SK-N-SH treated with all-trans-retinoic acid at 6 μM for 48 hours (cell line): ENCODE data around the gene PDZD2.
A peak's percentile ranks its signal among the peaks of the same experiment; 100 is the strongest.

Experiments used
- ATAC-seq: fragments of 200-7000 bp; cut with Tn5 transposase; 3 replicates; pipeline ENCODE4 v1.9.1; 2020; ENCODE audit warnings: mild to moderate bottlenecking, moderate library complexity
- ARNTL ChIP-seq: fragments of 450-650 bp; formaldehyde crosslinking; IDR thresholded peaks from 2 replicates; pipeline ENCODE4 v1.5.0; 2020; ENCODE audit warnings: low read depth, mild to moderate bottlenecking, moderate library complexity, borderline replicate concordance
- CSDC2 ChIP-seq: fragments of 250-450 bp; sonication (Bioruptor Pico); IDR thresholded peaks from 2 replicates; pipeline ENCODE4 v1.5.0; 2020; ENCODE audit warnings: mild to moderate bottlenecking, moderate library complexity
- ESRRG ChIP-seq: fragments of 250-450 bp; sonication (Bioruptor Pico); IDR thresholded peaks from 2 replicates; pipeline ENCODE4 v1.6.1; 2021; ENCODE audit warnings: mild to moderate bottlenecking
- OSR1 ChIP-seq: fragments of 250-450 bp; sonication (Bioruptor Pico); IDR thresholded peaks from 2 replicates; pipeline ENCODE4 v1.8.0; 2022; ENCODE audit warnings: moderate library complexity, mild to moderate bottlenecking, inconsistent platforms
- RARB ChIP-seq: fragments of 250-450 bp; sonication (Bioruptor Pico); IDR thresholded peaks from 2 replicates; pipeline ENCODE4 v1.8.0; 2021; ENCODE audit warnings: mild to moderate bottlenecking, moderate library complexity
- SNAI2 ChIP-seq: fragments of 250-450 bp; sonication (Bioruptor Pico); IDR thresholded peaks from 2 replicates; pipeline ENCODE4 v1.5.0; 2020; ENCODE audit warnings: mild to moderate bottlenecking, moderate library complexity
- TOX ChIP-seq: fragments of 250-450 bp; sonication (Bioruptor Pico); IDR thresholded peaks from 2 replicates; pipeline ENCODE4 v1.8.0; 2021; ENCODE audit warnings: mild to moderate bottlenecking, moderate library complexity, borderline replicate concordance
- ZC3H10 ChIP-seq: fragments of 250-450 bp; sonication (Bioruptor Pico); IDR thresholded peaks from 2 replicates; pipeline ENCODE4 v1.5.1; 2021; ENCODE audit warnings: mild to moderate bottlenecking, moderate library complexity
- ZNF565 ChIP-seq: fragments of 450-650 bp; formaldehyde crosslinking; conservative IDR thresholded peaks from 2 replicates; pipeline ENCODE4 v1.5.0; 2020; ENCODE audit warnings: low read depth, mild to moderate bottlenecking, moderate library complexity
- ZNF70 ChIP-seq: fragments of 450-650 bp; formaldehyde crosslinking; IDR thresholded peaks from 2 replicates; pipeline ENCODE4 v1.5.0; 2020; ENCODE audit warnings: mild to moderate bottlenecking, moderate library complexity
- ZNF8 ChIP-seq: fragments of 450-650 bp; formaldehyde crosslinking; IDR thresholded peaks from 2 replicates; pipeline ENCODE4 v1.5.0; 2020; ENCODE audit warnings: mild to moderate bottlenecking, moderate library complexity
- TF ChIP-seq, protein P1 (sequence below): fragments of 250-450 bp; sonication (Bioruptor Pico); IDR thresholded peaks from 2 replicates; pipeline ENCODE4 v1.8.0; 2021; ENCODE audit warnings: low read depth, mild to moderate bottlenecking, moderate library complexity, borderline replicate concordance
- TF ChIP-seq, protein P2 (sequence below): fragments of 250-450 bp; sonication (Bioruptor Pico); IDR thresholded peaks from 2 replicates; pipeline ENCODE4 v1.5.0; 2020; ENCODE audit warnings: mild to moderate bottlenecking, moderate library complexity
- TF ChIP-seq, protein P3 (sequence below): fragments of 250-450 bp; sonication (Bioruptor Pico); IDR thresholded peaks from 2 replicates; pipeline ENCODE4 v1.5.1; 2021; ENCODE audit warnings: mild to moderate bottlenecking, moderate library complexity
- TF ChIP-seq, protein P4 (sequence below): fragments of 250-450 bp; sonication (Bioruptor Pico); IDR thresholded peaks from 2 replicates; pipeline ENCODE4 v1.5.1; 2020; ENCODE audit warnings: low read depth, mild to moderate bottlenecking, moderate library complexity

Gene PDZD2

DNA sequence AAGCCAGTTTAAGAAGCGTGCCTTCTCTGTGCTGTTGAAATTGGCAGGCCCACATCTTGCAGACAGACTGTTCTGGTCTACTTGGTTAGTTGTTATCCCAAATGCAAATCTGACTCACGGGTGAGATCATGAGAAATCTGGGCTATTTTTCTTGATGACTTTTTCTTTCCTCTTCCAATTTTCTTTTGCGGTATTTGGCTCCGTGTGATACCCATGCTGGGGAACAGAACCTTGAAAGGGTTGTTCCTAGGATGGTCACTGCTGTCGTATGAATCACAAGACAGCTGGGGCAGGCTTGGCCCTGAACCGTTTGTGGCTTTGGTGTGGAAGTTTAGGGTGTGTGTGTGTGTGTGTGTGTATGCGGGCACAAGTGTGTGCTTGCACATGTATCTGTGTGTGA lies 24.6 kb downstream of the PDZD2 start (continued):
- no peak for TF ChIP-seq ARNTL (CRISPR knock-in tag)

DNA sequence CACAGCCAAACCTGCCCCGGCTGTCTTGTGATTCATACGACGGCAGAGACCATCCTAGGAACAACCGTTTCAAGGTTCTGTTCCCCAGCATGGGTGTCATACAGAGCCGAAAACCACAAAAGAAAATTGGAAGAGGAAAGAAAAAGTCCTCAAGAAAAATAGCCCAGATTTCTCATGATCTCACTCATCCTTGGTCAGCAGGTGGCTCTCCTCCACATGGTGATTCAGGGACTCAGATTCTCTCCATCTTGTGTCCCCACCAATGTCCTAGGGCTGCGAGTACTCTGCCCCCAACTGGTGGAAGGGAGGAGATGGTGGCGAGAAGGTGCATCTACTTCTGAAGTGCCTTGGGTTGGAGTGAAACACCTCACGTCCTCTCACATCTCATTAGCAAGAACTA lies 25.6 kb downstream of the PDZD2 start:
- ATAC-seq: peak; percentile 34; the same call in 1 of the 3 replicates

DNA sequence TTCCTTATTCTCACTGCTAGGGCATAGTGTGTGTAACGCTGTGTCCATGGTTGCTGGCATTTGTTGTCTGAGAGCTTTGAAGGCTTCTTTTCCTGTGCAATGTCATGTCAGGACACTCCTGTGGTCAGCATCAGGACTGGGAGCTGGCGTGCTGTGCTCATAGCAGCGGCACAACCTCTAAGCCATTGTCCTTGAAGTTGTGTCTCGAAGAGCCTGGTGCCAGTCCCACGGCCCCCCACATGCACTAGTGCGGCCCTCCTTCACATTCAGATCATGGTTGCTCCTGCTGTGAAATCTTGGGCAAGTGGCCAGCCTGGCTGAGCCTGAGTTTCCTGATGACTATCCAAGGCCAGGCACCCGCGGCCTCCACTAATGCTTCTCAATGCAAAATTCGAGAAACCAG lies 32.4 kb downstream of the PDZD2 start:
- no peak for ATAC-seq
- TF ChIP-seq, protein P1, sequence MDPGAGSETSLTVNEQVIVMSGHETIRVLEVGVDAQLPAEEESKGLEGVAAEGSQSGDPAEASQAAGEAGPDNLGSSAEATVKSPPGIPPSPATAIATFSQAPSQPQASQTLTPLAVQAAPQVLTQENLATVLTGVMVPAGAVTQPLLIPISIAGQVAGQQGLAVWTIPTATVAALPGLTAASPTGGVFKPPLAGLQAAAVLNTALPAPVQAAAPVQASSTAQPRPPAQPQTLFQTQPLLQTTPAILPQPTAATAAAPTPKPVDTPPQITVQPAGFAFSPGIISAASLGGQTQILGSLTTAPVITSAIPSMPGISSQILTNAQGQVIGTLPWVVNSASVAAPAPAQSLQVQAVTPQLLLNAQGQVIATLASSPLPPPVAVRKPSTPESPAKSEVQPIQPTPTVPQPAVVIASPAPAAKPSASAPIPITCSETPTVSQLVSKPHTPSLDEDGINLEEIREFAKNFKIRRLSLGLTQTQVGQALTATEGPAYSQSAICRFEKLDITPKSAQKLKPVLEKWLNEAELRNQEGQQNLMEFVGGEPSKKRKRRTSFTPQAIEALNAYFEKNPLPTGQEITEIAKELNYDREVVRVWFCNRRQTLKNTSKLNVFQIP (CRISPR knock-in tag): no peak
- TF ChIP-seq RARB (CRISPR knock-in tag): no peak

More for the DNA sequence above, 25.6 kb downstream of the PDZD2 start:
- TF ChIP-seq RARB (CRISPR knock-in tag) (no peak), ZNF8 (CRISPR knock-in tag) (no peak)

DNA sequence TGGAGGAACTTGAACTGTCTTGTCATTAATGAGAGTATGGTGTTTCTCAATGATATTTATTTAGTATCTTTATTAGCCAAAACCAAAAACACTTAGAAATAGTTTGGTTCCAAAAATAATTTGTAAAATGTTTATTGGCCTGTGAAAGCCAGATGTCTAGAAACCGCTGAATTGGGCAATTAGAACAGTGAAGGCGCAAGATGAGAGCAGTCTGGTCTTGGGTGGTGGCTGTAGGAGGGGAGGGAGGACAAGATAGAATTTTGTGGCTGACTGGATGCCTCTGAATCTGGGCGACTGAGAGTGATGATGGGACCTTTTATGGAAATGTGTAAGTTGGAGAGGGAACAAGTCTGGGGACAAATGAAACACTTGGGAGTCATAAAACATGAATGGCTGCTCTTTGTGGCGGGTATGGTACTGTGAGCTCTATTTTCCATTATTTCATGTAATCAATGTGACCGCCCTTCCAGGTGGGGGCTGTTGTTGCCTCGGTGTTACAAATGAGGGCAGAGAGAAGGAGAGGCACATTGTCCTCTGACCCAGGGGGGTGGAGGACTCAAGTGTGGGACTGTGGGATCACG lies 35.5 kb downstream of the PDZD2 start:
- TF ChIP-seq ZC3H10 (no peak), OSR1 (CRISPR knock-in tag) (no peak), TOX (CRISPR knock-in tag) (no peak), RARB (CRISPR knock-in tag) (no peak), ZNF565 (no peak)
- TF ChIP-seq, protein P2, sequence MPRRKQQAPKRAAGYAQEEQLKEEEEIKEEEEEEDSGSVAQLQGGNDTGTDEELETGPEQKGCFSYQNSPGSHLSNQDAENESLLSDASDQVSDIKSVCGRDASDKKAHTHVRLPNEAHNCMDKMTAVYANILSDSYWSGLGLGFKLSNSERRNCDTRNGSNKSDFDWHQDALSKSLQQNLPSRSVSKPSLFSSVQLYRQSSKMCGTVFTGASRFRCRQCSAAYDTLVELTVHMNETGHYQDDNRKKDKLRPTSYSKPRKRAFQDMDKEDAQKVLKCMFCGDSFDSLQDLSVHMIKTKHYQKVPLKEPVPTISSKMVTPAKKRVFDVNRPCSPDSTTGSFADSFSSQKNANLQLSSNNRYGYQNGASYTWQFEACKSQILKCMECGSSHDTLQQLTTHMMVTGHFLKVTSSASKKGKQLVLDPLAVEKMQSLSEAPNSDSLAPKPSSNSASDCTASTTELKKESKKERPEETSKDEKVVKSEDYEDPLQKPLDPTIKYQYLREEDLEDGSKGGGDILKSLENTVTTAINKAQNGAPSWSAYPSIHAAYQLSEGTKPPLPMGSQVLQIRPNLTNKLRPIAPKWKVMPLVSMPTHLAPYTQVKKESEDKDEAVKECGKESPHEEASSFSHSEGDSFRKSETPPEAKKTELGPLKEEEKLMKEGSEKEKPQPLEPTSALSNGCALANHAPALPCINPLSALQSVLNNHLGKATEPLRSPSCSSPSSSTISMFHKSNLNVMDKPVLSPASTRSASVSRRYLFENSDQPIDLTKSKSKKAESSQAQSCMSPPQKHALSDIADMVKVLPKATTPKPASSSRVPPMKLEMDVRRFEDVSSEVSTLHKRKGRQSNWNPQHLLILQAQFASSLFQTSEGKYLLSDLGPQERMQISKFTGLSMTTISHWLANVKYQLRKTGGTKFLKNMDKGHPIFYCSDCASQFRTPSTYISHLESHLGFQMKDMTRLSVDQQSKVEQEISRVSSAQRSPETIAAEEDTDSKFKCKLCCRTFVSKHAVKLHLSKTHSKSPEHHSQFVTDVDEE (CRISPR knock-in tag): no peak
- ATAC-seq: no peak

DNA sequence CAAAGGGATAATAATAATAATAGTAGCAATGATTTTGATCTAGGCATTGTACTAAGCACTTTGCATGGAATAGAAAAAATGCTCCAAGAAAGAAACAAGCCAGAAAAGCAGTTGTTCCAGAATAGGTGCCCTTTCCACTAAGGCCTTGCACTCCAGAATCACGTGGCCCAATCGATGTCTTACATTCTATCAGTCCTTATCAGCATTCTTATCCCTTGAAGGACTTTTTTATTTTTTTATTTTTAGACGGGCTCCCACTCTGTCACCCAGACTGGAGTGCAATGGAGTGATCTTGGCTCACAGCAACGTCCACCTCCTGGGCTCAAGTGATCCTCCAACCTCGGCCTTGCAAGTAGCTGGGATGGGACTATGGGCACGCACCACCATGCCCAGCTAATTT lies 36.5 kb downstream of the PDZD2 start:
- TF ChIP-seq, protein P2 (CRISPR knock-in tag): no peak
- TF ChIP-seq TOX (CRISPR knock-in tag): no peak
- no peak for TF ChIP-seq ARNTL (CRISPR knock-in tag)
- TF ChIP-seq, protein P3, sequence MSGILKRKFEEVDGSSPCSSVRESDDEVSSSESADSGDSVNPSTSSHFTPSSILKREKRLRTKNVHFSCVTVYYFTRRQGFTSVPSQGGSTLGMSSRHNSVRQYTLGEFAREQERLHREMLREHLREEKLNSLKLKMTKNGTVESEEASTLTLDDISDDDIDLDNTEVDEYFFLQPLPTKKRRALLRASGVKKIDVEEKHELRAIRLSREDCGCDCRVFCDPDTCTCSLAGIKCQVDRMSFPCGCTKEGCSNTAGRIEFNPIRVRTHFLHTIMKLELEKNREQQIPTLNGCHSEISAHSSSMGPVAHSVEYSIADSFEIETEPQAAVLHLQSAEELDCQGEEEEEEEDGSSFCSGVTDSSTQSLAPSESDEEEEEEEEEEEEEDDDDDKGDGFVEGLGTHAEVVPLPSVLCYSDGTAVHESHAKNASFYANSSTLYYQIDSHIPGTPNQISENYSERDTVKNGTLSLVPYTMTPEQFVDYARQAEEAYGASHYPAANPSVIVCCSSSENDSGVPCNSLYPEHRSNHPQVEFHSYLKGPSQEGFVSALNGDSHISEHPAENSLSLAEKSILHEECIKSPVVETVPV (CRISPR knock-in tag): no peak
- no peak for TF ChIP-seq ZNF8 (CRISPR knock-in tag)
- no peak for TF ChIP-seq ESRRG (CRISPR knock-in tag)
- TF ChIP-seq, protein P1 (CRISPR knock-in tag): no peak
- TF ChIP-seq ZC3H10: no peak
- TF ChIP-seq OSR1 (CRISPR knock-in tag): no peak
- TF ChIP-seq ZNF70 (CRISPR knock-in tag): no peak
- TF ChIP-seq, protein P4, sequence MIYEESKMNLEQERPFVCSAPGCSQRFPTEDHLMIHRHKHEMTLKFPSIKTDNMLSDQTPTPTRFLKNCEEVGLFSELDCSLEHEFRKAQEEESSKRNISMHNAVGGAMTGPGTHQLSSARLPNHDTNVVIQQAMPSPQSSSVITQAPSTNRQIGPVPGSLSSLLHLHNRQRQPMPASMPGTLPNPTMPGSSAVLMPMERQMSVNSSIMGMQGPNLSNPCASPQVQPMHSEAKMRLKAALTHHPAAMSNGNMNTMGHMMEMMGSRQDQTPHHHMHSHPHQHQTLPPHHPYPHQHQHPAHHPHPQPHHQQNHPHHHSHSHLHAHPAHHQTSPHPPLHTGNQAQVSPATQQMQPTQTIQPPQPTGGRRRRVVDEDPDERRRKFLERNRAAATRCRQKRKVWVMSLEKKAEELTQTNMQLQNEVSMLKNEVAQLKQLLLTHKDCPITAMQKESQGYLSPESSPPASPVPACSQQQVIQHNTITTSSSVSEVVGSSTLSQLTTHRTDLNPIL: no peak
- no peak for TF ChIP-seq CSDC2 (CRISPR knock-in tag)
- no peak for TF ChIP-seq SNAI2
- ATAC-seq: no peak
